T-helper 2 cell (primary cell): ENCODE results near the gene ROBO1.
"Not testable (repeated sequence)": the region's sequence is repeated elsewhere in the genome, so short reads cannot be mapped to it uniquely, and the experiment has no call there.

Experiments used
- DNase-seq, 5 experiments: peaks; one replicate each; pipeline versions ENCODE4 v3.0.0 to v3.0.0-alpha.2; 2012 to 2022

The ROBO1 gene

GRCh38 chr3:79217096-79217495, 550.7 kb downstream of the ROBO1 start:
- DNase-seq = no peak

GRCh38 chr3:79215286-79215685, 552.5 kb downstream of the ROBO1 start:
- DNase-seq = no peak

GRCh38 chr3:79211586-79212359, 556.0 kb downstream of the ROBO1 start:
- DNase-seq = no peak

- DNase-seq = no peak
These were observed 563.4 kb downstream of the ROBO1 start for GRCh38 chr3:79204351-79204750.

GRCh38 chr3:79203144-79203519, 564.7 kb downstream of the ROBO1 start:
- no peak for DNase-seq

- no peak for DNase-seq
These were observed 565.2 kb downstream of the ROBO1 start for GRCh38 chr3:79202471-79203143.

GRCh38 chr3:79200456-79200855, 567.3 kb downstream of the ROBO1 start:
- no peak for DNase-seq

GRCh38 chr3:79199966-79200365, 567.8 kb downstream of the ROBO1 start:
- DNase-seq = no peak

- DNase-seq = no peak
These were observed 580.4 kb downstream of the ROBO1 start for GRCh38 chr3:79187426-79187825.

GRCh38 chr3:79184251-79184650, 583.5 kb downstream of the ROBO1 start:
- DNase-seq = no peak

- no peak for DNase-seq
These were observed 584.3 kb downstream of the ROBO1 start for GRCh38 chr3:79183496-79183895.

- no peak for DNase-seq
These were observed 589.2 kb downstream of the ROBO1 start for GRCh38 chr3:79178471-79179180.

GRCh38 chr3:79175870-79176269, 591.9 kb downstream of the ROBO1 start:
- no peak for DNase-seq

GRCh38 chr3:79173259-79173658, 594.5 kb downstream of the ROBO1 start:
- not testable (repeated sequence) for DNase-seq

GRCh38 chr3:79172241-79172640, 595.6 kb downstream of the ROBO1 start:
- no peak for DNase-seq

- no peak for DNase-seq
These were observed 597.8 kb downstream of the ROBO1 start for GRCh38 chr3:79170021-79170420.

- DNase-seq = no peak
These were observed 600.0 kb downstream of the ROBO1 start for GRCh38 chr3:79167651-79168416.

- no peak for DNase-seq
These were observed 605.1 kb downstream of the ROBO1 start for GRCh38 chr3:79162653-79163052.

- no peak for DNase-seq
These were observed 605.9 kb downstream of the ROBO1 start for GRCh38 chr3:79161941-79162340.

GRCh38 chr3:79160421-79160820, 607.4 kb downstream of the ROBO1 start:
- no peak for DNase-seq

GRCh38 chr3:79159736-79160135, 608.1 kb downstream of the ROBO1 start:
- no peak for DNase-seq

- DNase-seq = no peak
These were observed 610.6 kb downstream of the ROBO1 start for GRCh38 chr3:79157191-79157590.

GRCh38 chr3:79154865-79155264, 612.9 kb downstream of the ROBO1 start:
- no peak for DNase-seq
